ENCODE measurements around the gene CT47C1. TPM values are rescaled to one million over a fixed set of nuclear protein-coding genes. Genes with fewer than 3 reads are reported as not detected.

CT47C1 gene
- total and polyA plus RNA-seq, 2 of the 8 experiments (the other 6 are each of a cell fraction or from before 2014, with no cell fraction given) = not detected

DNA sequence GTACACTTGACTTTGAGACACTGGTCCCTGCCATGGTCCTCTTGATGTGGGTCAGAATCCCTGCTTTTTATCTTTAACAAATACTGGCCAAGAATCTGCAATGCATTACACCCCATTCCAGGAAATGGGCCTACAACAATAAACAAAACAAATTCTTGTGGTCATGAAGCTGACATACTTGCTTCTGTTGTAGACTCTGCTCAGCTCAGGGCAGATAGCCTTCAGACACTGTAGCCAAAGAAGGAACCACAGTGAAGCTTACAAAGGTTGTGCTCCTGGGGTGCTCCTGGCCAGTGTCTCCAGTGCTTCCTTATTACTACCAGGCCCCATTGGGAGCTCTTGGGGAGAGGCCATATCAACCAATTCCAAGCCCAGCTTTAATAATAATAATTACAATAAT lies 33.0 kb downstream of the CT47C1 start:
- Histone ChIP-seq H3K23ac (ENCODE audit: insufficient read length) (no peak overlapping the region), H3K4me2 (ENCODE audit: insufficient read depth in 1 of 2, low read depth in 2 of 2, low read length in 2 of 2) (no peak overlapping the region), H2BK15ac (ENCODE audit: low read length) (no peak overlapping the region), H4K91ac (replicated peaks; ENCODE audit: insufficient read length, low read length) (no peak overlapping the region), H3K27ac (ENCODE audit: low read depth, low read length) (no peak overlapping the region), H2BK120ac (replicated peaks; ENCODE audit: low read depth, low read length) (no peak overlapping the region), H4K8ac (ENCODE audit: extremely low read depth, insufficient read depth, low read length) (no peak overlapping the region), H3K18ac (ENCODE audit: extremely low read depth, low read length) (no peak overlapping the region), H2BK5ac (ENCODE audit: low read depth, low read length) (no peak overlapping the region), H3K9ac (replicated peaks in 1 of 4; ENCODE audit: extremely low read depth in 1 of 4, low read depth in 3 of 4, low read length in 3 of 4) (no peak overlapping the region), H2AK5ac (ENCODE audit: low read depth, low read length) (no peak overlapping the region), H3K4me1 (replicated peaks in 1 of 4; ENCODE audit: control insufficient read depth in 3 of 4, insufficient read depth in 4 of 4, low read length in 3 of 4) (no peaks in the 10 kb centered on the region), H3K79me1 (ENCODE audit: low read depth, low read length) (no peaks in the 10 kb centered on the region), H3K23me2 (ENCODE audit: low read depth, low read length) (no peaks in the 10 kb centered on the region), H3K14ac (ENCODE audit: insufficient read length) (no peak overlapping the region), H4K20me1 (replicated peaks in 1 of 2; ENCODE audit: control insufficient read depth in 1 of 2, insufficient read depth in 2 of 2, low read length in 2 of 2) (no peaks in the 10 kb centered on the region), H4K5ac (ENCODE audit: insufficient read length, low read depth, low read length) (no peak overlapping the region), H2AFZ (ENCODE audit: low read length) (no peak overlapping the region), H3K4me3 (ENCODE audit: extremely low read depth in 1 of 4, insufficient read depth in 2 of 4, low read depth in 3 of 4, low read length in 4 of 4) (no peak overlapping the region), H2BK20ac (ENCODE audit: low read length) (no peak overlapping the region), H3K36me3 (ENCODE audit: control insufficient read depth in 2 of 4, insufficient read depth in 4 of 4, low read length in 3 of 4) (no peaks in the 10 kb centered on the region), H3K9me3 (ENCODE audit: insufficient read depth in 2 of 2, low read depth in 1 of 2, low read length in 1 of 2) (no peaks in the 10 kb centered on the region), H3K27me3 (replicated peaks in 1 of 4; ENCODE audit: control insufficient read depth in 3 of 4, extremely low read depth in 1 of 4, insufficient read depth in 3 of 4, low read length in 3 of 4) (no peaks in the 10 kb centered on the region), H3K56ac (replicated peaks; ENCODE audit: insufficient read length, low read depth, low read length) (no peak overlapping the region), H2BK12ac (ENCODE audit: low read depth, low read length) (no peak overlapping the region), H3K4ac (replicated peaks; ENCODE audit: insufficient read length, low read depth, low read length) (no peak overlapping the region), H3K79me2 (ENCODE audit: control insufficient read depth in 1 of 2, insufficient read depth in 2 of 2, low read length in 2 of 2) (no peaks in the 10 kb centered on the region)
- CTCF ChIA-PET (ENCODE audit: partially characterized antibody) = interaction anchor here (2.5 kb wide), 1 partner anchor 13 kb away, joined by 8 read pairs; no protein-coding TSS in a partner anchor
- FAIRE-seq (no peak), DNase-seq (ENCODE audit: low read depth in 1 of 2, low spot score in 2 of 2) (no peak)
- POLR2A ChIA-PET (ENCODE audit: partially characterized antibody) = no interaction called here
- TF ChIP-seq TBP (IDR thresholded peaks at IDR 0.05; ENCODE audit: low read depth, low read length) = no peak
- no peak for TF ChIP-seq KDM1A (IDR thresholded peaks at IDR 0.05; ENCODE audit: borderline replicate concordance, low read length)
- TF ChIP-seq TEAD4 (IDR thresholded peaks at IDR 0.05; ENCODE audit: low read depth, low read length) = no peak
- TF ChIP-seq TAF1 (IDR thresholded peaks at IDR 0.05; ENCODE audit: low read depth, low read length) = no peak
- no peak for TF ChIP-seq JUND (IDR thresholded peaks at IDR 0.05; ENCODE audit: low read length)
- no peak for TF ChIP-seq EP300 (IDR thresholded peaks at IDR 0.05; ENCODE audit: borderline replicate concordance in 1 of 2, low read depth in 2 of 2, low read length in 2 of 2)
- TF ChIP-seq FOSL1 (IDR thresholded peaks at IDR 0.05; ENCODE audit: insufficient read depth, low read depth, low read length) = no peak
- TF ChIP-seq CEBPB (IDR thresholded peaks at IDR 0.05; ENCODE audit: low read depth, low read length) = no peak
- TF ChIP-seq, protein P1, sequence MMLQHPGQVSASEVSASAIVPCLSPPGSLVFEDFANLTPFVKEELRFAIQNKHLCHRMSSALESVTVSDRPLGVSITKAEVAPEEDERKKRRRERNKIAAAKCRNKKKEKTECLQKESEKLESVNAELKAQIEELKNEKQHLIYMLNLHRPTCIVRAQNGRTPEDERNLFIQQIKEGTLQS (IDR thresholded peaks at IDR 0.05; ENCODE audit: insufficient read depth, low read depth, low read length) = no peak
- TF ChIP-seq E2F6 (IDR thresholded peaks at IDR 0.05) = no peak
- TF ChIP-seq RBBP5 (IDR thresholded peaks at IDR 0.05; ENCODE audit: borderline replicate concordance, low read depth, low read length) = no peak
- TF ChIP-seq TCF12 (IDR thresholded peaks at IDR 0.05; ENCODE audit: low read depth, low read length) = no peak
- TF ChIP-seq NANOG (IDR thresholded peaks at IDR 0.05; ENCODE audit: insufficient read depth, low read depth, low read length, poor library complexity, severe bottlenecking) = no peak
- no peak for TF ChIP-seq ZNF274 (IDR thresholded peaks at IDR 0.05; ENCODE audit: borderline replicate concordance, extremely low read depth, low read length)
- TF ChIP-seq YY1 (IDR thresholded peaks at IDR 0.05; ENCODE audit: low read depth, low read length) = no peak
